ENCODE measurements around the gene TRIM8.

TRIM8 gene

DNA sequence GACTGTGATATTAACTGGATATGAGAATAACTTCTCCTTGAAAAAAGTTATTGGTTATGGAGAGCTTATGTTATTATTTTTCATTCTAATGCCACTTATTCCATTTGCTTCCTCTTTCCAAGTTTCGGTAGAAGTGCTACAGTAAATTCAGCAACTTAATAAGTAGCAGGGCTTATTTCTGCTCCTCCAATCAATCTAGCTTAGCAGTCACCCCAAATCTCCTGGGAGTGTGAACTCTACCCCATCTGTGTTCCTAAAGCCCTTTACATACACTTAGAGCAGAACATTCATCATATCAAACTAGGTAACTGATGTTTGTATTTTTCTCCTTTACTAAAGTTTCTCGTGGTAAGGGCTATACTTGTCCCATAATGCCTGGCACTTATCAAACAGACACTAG, 61.3 kb downstream of the TRIM8 start:
- DNase-seq = no peak
